ENCODE data around the gene CUL4B.

DNA sequence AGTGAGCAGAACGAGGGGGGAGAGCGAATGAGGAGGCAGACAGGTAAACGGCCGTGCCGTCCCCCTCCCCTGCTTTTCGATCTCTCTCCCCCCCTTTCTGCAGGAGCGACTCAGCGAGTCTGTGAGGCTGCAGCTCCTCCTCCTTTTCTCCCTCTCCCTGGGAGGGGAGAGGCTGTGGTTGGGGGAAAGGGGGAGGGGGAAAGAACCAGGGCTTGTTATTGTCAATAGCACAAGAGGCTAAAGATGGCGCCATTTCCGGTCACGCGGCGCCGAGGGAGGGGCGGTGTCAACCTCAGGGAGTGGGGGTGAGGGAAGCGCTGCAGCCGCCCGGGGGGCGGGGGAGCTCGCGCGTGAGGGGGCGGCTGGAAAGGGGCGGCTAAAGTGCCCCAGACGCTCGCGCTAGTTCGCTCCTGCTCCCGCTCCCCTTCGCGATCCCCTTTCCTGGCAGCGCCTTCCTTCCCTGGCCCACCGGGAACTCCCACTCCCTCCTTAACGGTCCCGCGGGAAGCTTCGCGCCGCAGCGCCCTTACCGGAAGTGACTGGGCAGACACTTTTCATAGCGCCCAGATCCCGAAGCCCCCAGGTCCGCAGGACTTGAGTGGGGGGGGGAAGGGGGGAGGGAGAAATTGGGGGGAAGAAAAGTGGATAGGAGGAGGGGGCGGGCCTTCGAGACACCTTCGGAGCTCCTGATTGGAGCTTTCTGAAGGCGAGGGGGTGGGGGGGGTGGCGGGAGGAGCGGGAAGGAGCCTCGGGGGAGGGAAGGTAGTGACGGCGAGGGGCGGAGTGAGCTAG, at the start of gene CUL4B:
- TF ChIP-seq, protein P1, sequence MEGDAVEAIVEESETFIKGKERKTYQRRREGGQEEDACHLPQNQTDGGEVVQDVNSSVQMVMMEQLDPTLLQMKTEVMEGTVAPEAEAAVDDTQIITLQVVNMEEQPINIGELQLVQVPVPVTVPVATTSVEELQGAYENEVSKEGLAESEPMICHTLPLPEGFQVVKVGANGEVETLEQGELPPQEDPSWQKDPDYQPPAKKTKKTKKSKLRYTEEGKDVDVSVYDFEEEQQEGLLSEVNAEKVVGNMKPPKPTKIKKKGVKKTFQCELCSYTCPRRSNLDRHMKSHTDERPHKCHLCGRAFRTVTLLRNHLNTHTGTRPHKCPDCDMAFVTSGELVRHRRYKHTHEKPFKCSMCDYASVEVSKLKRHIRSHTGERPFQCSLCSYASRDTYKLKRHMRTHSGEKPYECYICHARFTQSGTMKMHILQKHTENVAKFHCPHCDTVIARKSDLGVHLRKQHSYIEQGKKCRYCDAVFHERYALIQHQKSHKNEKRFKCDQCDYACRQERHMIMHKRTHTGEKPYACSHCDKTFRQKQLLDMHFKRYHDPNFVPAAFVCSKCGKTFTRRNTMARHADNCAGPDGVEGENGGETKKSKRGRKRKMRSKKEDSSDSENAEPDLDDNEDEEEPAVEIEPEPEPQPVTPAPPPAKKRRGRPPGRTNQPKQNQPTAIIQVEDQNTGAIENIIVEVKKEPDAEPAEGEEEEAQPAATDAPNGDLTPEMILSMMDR (IDR thresholded peaks at IDR 0.05), result no peak
- TF ChIP-seq POLR2AphosphoS5 (IDR thresholded peaks at IDR 0.05) (peak in 1 of 3 donors; percentile 24), EP300 (IDR thresholded peaks at IDR 0.05) (no peak), POLR2A (IDR thresholded peaks at IDR 0.05) (peak in 1 of 2 donors; percentile 34)
